Body of pancreas (tissue), 4 donors: Measurements from ENCODE around the gene DDX28. TPM values are rescaled to one million over a fixed set of nuclear protein-coding genes. Genes with fewer than 3 reads are reported as not detected.

ENCODE experiments used
- ATAC-seq: fragments of 150-250 bp; one replicate; pipeline ENCODE4 v1.9.1; 2016
- DNase-seq, 4 donors: peaks; one replicate each; pipeline ENCODE4 v3.0.0-alpha.2; 2019
- H3K27ac ChIP-seq, 4 donors: fragments of 200-600 bp; sonication (generic); 1 replicate in 3 of 4; 2 replicates in 1 of 4; pipeline versions ENCODE4 v1.5.1 to v1.6.1; 2016 to 2019; ENCODE audit warnings: mild to moderate bottlenecking in 1 of 4, mixed read lengths in 1 of 4, moderate library complexity in 1 of 4
- H3K27me3 ChIP-seq, 2 donors: fragments of 200-600 bp; sonication (generic); one replicate each; pipeline ENCODE4 v1.6.0; 2016; ENCODE audit warnings: mild to moderate bottlenecking in 1 of 2
- H3K36me3 ChIP-seq, 2 donors: fragments of 200-600 bp; sonication (generic); replicated peaks in 1 of 2; 2 replicates each; pipeline ENCODE4 v1.5.1; 2016; ENCODE audit warnings: low read depth in 2 of 2; ENCODE audit not compliant: insufficient read depth in 1 of 2
- H3K4me1 ChIP-seq: fragments of 200-600 bp; sonication (generic); one replicate; pipeline ENCODE4 v1.6.0; 2016
- H3K4me3 ChIP-seq, 2 donors: fragments of 200-600 bp; sonication (generic); 1 replicate in 1 of 2; 2 replicates in 1 of 2; pipeline ENCODE4 v1.5.1; 2016 to 2019
- H3K9me3 ChIP-seq, 3 donors: fragments of 200-600 bp; sonication (generic); 1 replicate in 2 of 3; 2 replicates in 1 of 3; pipeline ENCODE4 v1.5.1; 2016
- POLR2A ChIP-seq, 3 donors: fragments of 450-650 bp; IDR thresholded peaks; one replicate each; pipeline ENCODE4 v1.6.1; 2016; ENCODE audit warnings: antibody characterized with exemption in 3 of 3, mild to moderate bottlenecking in 2 of 3
- WGBS, 2 donors: methylation state at CpG; one replicate each; pipeline ENCODE4 v1.1.5; 2017; 5-methylcytosine and 5-hydroxymethylcytosine counted together
- intact Hi-C: fragments of 100-400 bp; cut with DNase I; formaldehyde crosslinking; loops from one replicate; pipeline ENCODE4 v1.15.1; 2023
- total RNA-seq, 2 donors: library from RNA; depleted of rRNA; stranded (reverse); fragments of >200 nt; gene quantifications; one replicate each; pipeline ENCODE4 v1.1.0, GENCODE V29; 2016
- TF ChIP-seq, protein P1 (sequence below), 7 experiments: fragments of 450-650 bp in 4 of 7; fragments of 200-600 bp in 3 of 7; sonication (generic) in 3 of 7; IDR thresholded peaks; one replicate each; pipeline ENCODE4 v1.5.1; 2016 to 2019; ENCODE audit warnings: antibody characterized with exemption in 7 of 7

DDX28 gene
- total RNA-seq, 2 donors from 2014 or later = 3.4 to 13.2 TPM

DNA sequence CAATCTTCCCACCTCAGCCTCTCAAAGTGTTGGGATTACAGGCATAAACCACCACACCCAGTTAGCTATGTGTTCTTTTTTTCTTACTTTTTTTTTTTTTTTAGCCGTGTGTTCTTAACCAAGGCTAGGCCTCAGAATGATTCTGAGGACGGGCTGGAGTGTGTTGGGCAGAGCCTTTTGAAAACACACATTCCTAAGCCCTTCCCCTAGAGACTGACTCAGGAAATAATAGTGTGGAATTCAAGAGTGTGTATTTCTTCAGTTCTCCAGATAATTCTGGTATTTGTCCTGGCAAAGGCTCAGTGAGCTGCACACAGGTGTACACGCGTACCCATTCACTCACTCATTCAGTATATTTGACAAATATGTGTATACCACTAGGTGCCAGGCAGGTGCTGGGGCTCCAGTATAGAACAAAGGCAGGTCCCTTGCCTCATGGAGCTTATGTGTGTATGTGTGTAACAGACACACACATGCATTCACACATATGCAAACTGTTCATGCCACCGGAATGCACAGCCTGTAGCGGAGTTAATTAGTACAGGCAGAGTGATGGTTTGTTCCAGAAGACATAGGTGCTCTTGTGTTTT, 42.8 kb upstream of the DDX28 start:
- no peak overlapping the region for H3K27ac ChIP-seq
- no peaks in the 10 kb centered on the region for H3K9me3 ChIP-seq
- H3K4me3 ChIP-seq = no peak overlapping the region
- TF ChIP-seq, protein P1, sequence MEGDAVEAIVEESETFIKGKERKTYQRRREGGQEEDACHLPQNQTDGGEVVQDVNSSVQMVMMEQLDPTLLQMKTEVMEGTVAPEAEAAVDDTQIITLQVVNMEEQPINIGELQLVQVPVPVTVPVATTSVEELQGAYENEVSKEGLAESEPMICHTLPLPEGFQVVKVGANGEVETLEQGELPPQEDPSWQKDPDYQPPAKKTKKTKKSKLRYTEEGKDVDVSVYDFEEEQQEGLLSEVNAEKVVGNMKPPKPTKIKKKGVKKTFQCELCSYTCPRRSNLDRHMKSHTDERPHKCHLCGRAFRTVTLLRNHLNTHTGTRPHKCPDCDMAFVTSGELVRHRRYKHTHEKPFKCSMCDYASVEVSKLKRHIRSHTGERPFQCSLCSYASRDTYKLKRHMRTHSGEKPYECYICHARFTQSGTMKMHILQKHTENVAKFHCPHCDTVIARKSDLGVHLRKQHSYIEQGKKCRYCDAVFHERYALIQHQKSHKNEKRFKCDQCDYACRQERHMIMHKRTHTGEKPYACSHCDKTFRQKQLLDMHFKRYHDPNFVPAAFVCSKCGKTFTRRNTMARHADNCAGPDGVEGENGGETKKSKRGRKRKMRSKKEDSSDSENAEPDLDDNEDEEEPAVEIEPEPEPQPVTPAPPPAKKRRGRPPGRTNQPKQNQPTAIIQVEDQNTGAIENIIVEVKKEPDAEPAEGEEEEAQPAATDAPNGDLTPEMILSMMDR (IDR thresholded peaks at IDR 0.05) = no peak
- no peaks in the 10 kb centered on the region for H3K27me3 ChIP-seq
- WGBS, 2 donors = 70 to 72% methylated on average over 6 of the region's 6 CpGs
- intact Hi-C loops = loop anchor here (10.0 kb wide), 1 partner anchor 169 kb away; the partner anchor contains the start of gene ESRP2
- no peak for DNase-seq
- peaks cover 7% of the 10 kb centered on the region for H3K4me1 ChIP-seq
- no peak for ATAC-seq
- no peaks in the 10 kb centered on the region for H3K36me3 ChIP-seq

GRCh38 chr16:68064791-68065365, 41.8 kb upstream of the DDX28 start:
- no peaks in the 10 kb centered on the region for H3K27me3 ChIP-seq
- no peaks in the 10 kb centered on the region for H3K9me3 ChIP-seq
- ATAC-seq (peak; percentile 81), DNase-seq (peak; percentile 68 to 74 (median 70))
- peaks cover 6% of the 10 kb centered on the region for H3K4me1 ChIP-seq
- WGBS, 2 donors = 39 to 46% methylated on average over 2 of the region's 2 CpGs
- no peak overlapping the region for H3K27ac ChIP-seq
- H3K4me3 ChIP-seq = no peak overlapping the region
- no peaks in the 10 kb centered on the region for H3K36me3 ChIP-seq
- intact Hi-C loops = loop anchor here (10.0 kb wide), 1 partner anchor 170 kb away; the partner anchor contains the start of gene ESRP2
- TF ChIP-seq, protein P1 (IDR thresholded peaks at IDR 0.05) = peak; percentile 49 to 75 (median 63)
- TF ChIP-seq POLR2A (IDR thresholded peaks at IDR 0.05) = no peak

DNA sequence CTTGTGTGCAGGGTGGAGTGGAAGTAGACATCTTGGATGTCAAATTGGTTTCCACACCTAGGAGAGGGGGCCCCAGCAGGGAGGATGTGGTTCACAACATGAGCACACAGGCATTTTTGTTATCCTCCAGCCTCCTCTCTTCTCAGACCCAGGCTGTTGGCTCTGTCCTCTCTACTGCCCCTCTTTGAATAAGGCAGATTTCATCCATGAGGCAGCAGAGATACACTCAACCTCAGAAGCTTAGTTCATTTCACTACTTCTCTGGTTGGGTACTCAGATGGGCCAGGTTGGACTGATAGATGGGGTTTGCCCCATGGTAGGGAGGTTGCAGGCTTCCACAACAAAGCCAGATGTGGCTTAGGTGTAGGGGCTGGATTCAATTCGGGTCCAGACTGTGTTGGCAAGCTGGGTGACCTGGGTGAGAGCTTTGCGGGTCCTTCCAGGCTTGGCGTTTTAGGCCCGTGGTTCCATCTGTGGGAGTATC, 39.9 kb upstream of the DDX28 start:
- ATAC-seq (no peak), DNase-seq (no peak)
- Histone ChIP-seq H3K27me3 (no peaks in the 10 kb centered on the region), H3K4me3 (no peak overlapping the region), H3K36me3 (no peaks in the 10 kb centered on the region), H3K27ac (no peak overlapping the region), H3K9me3 (no peaks in the 10 kb centered on the region), H3K4me1 (no peaks in the 10 kb centered on the region)
- TF ChIP-seq POLR2A (IDR thresholded peaks at IDR 0.05) = no peak
- TF ChIP-seq, protein P1 (IDR thresholded peaks at IDR 0.05) = no peak
- intact Hi-C loops = loop anchor here (10.0 kb wide), 1 partner anchor 172 kb away; the partner anchor contains the start of gene ESRP2
- WGBS, 2 donors = 91 to 94% methylated on average over 4 of the region's 4 CpGs

- Histone ChIP-seq H3K27me3 (no peaks in the 10 kb centered on the region), H3K4me1 (no peaks in the 10 kb centered on the region), H3K9me3 (no peaks in the 10 kb centered on the region), H3K4me3 (no peak overlapping the region), H3K36me3 (no peaks in the 10 kb centered on the region), H3K27ac (no peak overlapping the region)
- 73 to 90% methylated on average over 3 of the region's 3 CpGs for WGBS, 2 donors
- no peak for TF ChIP-seq POLR2A (IDR thresholded peaks at IDR 0.05)
- TF ChIP-seq, protein P1 (IDR thresholded peaks at IDR 0.05) = no peak
- ATAC-seq = no peak
- intact Hi-C loops = loop anchor here (10.0 kb wide), 1 partner anchor 173 kb away; the partner anchor contains the start of gene ESRP2
- no peak for DNase-seq
Measured at GRCh38 chr16:68061396-68061795, 38.4 kb upstream of the DDX28 start.
